ENCODE measurements around the gene MEIOSIN.

Gene MEIOSIN

GRCh38 chr19:45766869-45767346, 33.7 kb downstream of the MEIOSIN start:
- DNase-seq, result no peak

GRCh38 chr19:45767410-45767880, 34.2 kb downstream of the MEIOSIN start:
- no peak for DNase-seq

- no peak for DNase-seq
Measured at GRCh38 chr19:45767881-45768654, 34.8 kb downstream of the MEIOSIN start.

- peak; percentile 38 for DNase-seq
Measured at GRCh38 chr19:45768655-45768983, 35.4 kb downstream of the MEIOSIN start.

- peak; percentile 94 for DNase-seq
Measured at GRCh38 chr19:45768984-45769782, 35.9 kb downstream of the MEIOSIN start, which contains the start of gene SIX5. Gene SIX5 (minus strand): TSS chr19:45769252. CDS start chr19:45768844, 408 bp downstream.

GRCh38 chr19:45769821-45770191, 36.6 kb downstream of the MEIOSIN start:
- DNase-seq, result no peak

- peak; percentile 83 for DNase-seq
Measured at GRCh38 chr19:45770192-45771101, 37.2 kb downstream of the MEIOSIN start.

GRCh38 chr19:45771311-45771933, 38.2 kb downstream of the MEIOSIN start:
- no peak for DNase-seq

GRCh38 chr19:45772130-45772840, 39.0 kb downstream of the MEIOSIN start:
- DNase-seq, result no peak

GRCh38 chr19:45772912-45773311, 39.7 kb downstream of the MEIOSIN start:
- DNase-seq, result no peak

GRCh38 chr19:45773384-45773783, 40.1 kb downstream of the MEIOSIN start:
- no peak for DNase-seq

GRCh38 chr19:45774765-45775164, 41.5 kb downstream of the MEIOSIN start:
- DNase-seq, result no peak

GRCh38 chr19:45777395-45777961, 44.2 kb downstream of the MEIOSIN start:
- no peak for DNase-seq

- DNase-seq, result no peak
Measured at GRCh38 chr19:45778010-45778661, 44.9 kb downstream of the MEIOSIN start.

- DNase-seq, result no peak
Measured at GRCh38 chr19:45779231-45780145, 46.2 kb downstream of the MEIOSIN start.

GRCh38 chr19:45780146-45780447, 46.9 kb downstream of the MEIOSIN start:
- no peak for DNase-seq

- DNase-seq, result no peak
Measured at GRCh38 chr19:45780448-45781213, 47.4 kb downstream of the MEIOSIN start.

GRCh38 chr19:45781214-45782161, 48.2 kb downstream of the MEIOSIN start:
- DNase-seq, result no peak
